COR-L47 (cell line): ENCODE results near the gene WAC.
A peak's percentile ranks its signal among the peaks of the same experiment; 100 is the strongest.
"Not testable (repeated sequence)": the region's sequence is repeated elsewhere in the genome, so short reads cannot be mapped to it uniquely, and the experiment has no call there.

Experiments
- DNase-seq: peaks from one replicate; lab custom pipeline; 2025; lab: John Stamatoyannopoulos, UW

WAC gene

DNA sequence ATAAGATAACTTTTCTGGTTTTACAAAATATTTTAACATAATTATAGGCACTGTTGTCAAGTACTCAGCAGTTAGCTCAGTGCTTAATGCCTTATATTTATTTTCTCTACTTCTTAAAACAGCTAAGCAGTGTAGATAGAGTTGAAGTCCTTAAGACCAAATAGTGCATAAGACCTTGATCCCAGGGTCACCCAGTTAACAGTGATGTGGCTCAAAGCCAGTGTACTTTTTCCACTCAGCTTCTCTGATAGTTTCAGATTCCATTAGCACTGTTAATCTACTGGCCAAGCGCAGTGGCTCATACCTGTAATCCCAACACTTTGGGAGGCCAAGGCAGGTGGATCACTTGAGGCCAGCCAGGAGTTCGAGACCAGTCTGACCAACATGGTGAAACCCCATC lies 83.6 kb downstream of the WAC start:
- DNase-seq = no peak

DNA sequence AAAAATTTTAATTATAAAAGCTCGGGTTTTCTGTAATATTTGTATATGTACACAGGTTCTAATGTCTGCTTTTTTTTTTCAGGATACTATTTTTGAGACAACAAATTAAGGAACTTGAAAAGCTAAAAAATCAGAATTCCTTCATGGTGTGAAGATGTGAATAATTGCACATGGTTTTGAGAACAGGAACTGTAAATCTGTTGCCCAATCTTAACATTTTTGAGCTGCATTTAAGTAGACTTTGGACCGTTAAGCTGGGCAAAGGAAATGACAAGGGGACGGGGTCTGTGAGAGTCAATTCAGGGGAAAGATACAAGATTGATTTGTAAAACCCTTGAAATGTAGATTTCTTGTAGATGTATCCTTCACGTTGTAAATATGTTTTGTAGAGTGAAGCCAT lies 86.5 kb downstream of the WAC start:
- no peak for DNase-seq

DNA sequence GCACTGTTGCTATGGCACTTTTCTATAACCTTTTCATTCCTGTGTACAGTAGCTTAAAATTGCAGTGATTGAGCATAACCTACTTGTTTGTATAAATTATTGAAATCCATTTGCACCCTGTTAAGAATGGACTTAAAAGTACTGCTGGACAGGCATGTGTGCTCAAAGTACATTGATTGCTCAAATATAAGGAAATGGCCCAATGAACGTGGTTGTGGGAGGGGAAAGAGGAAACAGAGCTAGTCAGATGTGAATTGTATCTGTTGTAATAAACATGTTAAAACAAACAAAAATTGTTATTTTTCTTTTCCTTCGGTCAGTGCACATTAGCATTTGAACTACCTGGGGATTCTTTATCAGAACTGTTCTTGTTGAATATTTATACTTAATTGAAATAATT lies 87.3 kb downstream of the WAC start:
- DNase-seq = no peak

DNA sequence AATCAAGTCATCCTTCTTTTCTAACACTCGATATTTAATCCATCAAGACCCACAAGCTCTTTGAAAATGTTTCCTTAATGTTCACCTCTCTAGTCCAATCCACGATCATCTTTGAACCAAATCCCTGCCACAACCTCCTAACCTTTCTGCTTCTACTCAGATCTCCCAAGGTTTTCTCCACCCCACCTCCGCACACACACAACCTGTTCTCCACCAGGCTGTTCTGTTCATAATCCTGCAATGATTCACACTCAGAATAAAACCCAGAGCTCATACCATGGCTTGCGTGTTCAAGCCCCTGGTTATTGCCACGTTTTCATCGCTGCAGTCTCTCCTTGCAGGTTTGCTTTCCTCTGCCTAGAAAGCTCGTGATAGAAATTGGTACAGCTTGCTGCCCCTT lies 90.6 kb downstream of the WAC start:
- no peak for DNase-seq

DNA sequence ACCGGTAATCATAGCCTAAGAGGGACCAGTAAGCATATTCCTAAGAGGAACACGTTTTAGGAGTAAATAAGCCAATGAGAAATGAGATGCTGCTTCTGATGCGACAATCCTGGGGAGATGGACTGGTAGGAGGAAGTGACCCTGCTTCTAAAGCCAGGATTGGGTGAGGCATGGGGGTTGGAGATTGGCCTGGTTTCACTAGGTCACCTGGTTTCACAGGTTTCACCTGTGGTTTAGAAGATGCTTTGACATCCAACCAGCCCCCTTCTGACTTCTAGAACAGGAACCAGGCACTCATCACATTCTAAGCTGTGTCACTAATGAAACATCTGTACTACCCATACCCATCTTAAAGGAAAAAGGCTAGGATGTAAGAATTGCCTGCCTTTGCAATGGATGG lies 91.4 kb downstream of the WAC start:
- no peak for DNase-seq

DNA sequence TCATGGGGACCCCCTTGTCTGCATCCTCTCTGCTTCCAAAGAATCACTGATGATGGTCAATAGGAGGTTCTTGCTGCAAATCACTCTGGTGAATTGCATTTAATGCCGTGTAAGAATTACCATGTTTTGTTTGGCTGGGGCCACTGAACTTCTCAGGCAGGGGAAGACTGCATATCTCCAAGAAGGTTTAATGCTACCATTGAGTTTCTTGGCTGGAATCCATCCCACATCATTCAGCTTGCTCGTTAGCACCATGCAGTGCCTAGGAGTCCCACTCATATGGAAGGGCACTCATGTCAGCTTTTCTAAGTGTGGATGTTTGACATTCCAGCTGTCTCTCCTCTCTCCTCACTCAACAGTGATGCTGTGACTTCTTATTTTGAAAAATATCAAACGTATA lies 94.2 kb downstream of the WAC start:
- DNase-seq = no peak

DNA sequence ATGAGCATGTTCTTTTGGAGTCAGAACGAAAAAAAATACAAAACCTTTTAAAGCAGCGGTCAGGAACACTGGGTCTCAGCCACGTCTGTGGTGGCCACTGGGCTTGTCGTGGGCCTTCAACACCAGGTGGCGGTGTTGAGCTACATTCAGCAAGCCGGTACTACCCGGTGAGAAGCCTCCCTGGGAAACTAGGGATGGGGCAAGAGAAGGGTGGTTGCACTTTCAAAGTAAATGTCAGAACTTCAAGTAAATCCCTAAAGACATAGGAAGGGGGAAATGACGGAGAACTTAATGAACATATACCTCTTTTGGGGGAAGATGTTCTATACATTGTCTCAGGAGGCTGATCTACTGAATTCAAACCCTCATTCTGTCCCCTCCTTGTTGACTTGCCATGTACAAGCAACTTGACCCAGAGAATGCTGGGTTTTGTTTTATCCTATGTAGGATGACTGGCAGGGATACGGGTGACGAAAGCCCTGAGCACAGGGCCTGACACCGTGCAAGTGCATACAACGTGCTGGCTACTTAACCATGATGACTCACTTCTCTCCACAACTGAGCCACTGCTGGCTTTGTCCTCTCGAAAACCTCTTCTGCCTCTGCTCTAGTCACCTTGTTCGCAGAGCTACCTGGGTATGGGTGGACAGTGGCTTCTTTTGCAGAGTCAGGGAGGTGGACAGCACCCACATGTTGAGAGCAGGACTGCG lies 95.4 kb downstream of the WAC start:
- peak; percentile 33 for DNase-seq

DNA sequence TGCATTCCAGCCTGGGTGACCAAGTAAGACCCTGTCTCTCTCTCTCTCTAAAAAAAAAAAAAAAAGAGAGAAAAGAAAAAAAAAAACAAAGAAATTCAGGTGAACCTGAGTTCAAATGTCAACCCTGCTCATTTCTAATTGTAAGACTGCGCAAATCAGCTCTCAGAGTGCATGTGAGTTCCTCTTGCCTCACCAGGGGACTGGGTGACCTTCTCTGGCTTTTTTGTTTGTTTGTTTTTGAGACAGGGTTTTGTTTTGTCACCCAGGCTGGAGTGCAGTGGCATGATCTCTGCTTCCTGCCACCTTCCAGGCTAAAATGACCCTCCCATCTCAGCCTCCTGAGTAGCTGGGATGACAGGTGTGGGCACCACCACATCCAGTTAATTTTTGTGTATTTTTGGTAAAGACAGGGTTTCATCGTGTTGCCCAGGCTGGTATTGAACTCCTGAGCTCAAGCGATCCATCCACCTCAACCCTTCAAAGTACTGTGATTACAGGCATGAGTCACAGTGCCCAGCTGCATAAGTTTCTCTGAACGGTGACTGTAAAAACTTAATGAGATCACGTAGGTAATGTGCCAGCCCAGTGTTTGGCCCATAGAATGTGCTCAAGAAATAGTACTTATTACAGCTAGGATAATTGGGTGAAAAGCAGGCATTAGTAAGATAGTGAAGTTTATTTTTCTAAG lies 99.1 kb downstream of the WAC start:
- DNase-seq = no peak

DNA sequence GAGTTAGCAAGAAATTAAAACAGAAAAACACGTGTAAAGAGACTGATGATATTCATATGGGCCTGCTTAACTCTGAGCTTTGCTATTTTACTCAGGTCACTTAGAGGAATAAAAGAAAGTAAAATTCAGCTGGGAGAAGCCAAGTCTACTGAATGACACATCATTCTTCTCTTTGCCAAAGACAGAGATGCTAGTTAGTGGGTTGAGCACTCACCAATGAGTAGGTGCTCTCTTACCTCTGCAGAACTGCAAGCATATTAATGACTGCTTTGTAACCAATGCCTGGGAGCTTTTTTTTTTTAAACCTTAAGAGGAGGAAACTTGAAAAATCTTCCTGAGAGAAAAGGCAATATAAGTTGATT lies 99.6 kb downstream of the WAC start:
- DNase-seq = no peak

DNA sequence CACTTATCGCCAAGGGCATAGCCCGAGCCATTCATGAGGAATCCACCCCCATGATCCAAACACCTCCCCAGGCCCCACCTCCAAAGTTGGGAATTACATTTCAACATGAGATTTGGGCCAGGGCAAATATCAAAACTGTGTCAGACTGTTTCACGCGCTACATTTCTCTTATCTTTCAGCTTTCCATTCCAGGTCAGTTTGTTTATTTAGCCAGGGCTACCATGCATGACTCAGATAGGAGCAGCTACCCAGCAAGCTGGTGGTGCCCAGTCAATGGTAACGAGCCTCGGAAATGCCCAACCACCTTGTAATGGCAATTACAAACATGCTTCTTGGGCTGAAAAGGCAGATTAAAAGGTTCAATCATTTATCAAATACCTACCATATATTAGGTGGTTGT lies 100.8 kb downstream of the WAC start:
- no peak for DNase-seq

DNA sequence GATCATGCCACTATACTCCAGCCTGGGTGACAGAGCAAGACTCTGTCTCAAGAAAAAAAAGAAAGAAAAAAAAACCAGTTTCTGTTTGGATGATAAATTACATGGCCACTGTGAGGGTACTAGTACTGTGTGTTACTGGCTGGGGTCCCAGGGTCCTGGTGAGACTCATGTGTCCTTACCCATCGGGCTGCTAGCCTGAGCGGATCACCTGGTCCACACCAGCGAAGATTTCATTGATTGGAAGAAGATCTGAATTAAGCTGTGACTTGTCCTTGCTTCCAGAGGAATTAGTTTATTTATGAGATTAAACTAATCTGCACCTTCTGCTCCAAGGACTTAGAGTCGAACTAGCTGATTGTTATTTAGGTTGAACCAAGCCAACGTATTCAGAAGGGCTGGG lies 104.4 kb downstream of the WAC start:
- no peak for DNase-seq

DNA sequence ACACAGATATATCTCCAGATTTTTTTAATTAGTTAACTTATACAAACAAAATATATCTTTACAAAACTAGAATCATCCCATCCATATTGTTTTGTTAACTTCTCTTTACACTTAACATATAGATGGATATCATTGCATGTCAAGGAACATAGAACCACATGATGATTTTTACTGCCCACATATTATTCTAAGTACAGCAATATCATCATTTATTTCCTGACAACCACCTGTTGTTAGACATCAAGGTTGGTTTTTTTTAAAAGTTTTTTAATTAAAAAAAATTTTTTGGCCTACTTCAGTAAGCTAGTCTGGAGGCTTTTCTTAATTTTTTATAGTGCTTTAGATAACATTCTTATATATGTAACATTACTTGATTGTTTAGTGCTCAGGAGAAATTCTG lies 105.5 kb downstream of the WAC start:
- no peak for DNase-seq

DNA sequence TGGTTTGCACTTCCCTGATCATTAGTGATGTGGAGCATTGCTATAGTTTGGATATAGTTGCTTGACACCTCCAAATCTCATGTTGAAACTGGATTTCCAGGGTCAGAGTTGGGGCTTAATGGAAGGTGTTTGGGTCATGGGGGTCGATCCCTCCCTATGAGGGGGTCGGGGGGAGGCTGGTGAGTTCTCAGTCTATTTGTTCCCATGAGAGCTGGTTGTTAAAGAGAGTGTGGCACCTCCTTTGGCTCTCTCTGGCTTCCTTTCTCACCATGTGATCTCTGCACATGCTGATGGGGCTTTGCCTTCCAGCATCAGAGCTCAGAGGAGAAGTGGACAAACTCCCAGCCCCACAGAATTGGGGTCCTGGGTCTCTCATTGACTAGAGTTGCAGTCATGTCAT lies 107.6 kb downstream of the WAC start:
- DNase-seq = no peak

DNA sequence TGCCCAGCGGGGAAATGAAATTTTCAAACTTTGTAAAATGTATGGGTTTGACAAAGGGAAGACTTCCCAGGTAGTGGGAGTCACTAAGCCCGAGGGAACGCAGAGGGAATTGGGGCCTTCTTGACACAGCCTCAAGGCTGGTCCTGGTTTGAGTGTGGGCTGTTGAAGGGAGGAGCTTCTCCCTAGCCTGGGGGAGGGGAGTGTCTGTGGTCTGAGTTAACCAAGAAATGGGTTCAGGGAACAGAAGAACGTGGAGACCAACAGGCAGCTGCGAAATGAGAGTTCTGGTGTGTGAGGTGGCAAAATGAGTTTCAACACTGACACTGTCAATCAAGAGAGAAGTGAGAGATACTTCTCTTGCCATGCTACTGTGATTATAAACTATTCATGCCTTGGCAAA lies 111.7 kb downstream of the WAC start:
- no peak for DNase-seq

DNA sequence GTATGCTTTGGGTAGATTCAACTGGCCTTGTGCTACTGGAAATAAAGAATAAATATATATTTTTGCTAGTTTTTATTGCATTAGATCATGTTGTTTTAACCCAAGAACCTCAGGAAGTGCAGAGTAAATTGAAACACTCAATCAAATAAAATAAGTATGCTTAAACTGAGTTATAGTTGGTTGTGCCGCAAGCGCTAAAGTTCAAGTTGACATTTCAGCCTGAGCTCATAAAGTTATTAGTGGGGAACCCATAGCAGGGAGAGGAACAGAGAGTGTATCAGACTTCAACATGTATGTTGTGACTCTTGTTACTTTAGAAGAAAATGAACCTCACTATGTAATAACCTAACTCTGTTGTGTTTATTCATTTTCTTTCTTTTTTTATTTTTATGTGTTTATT lies 119.2 kb downstream of the WAC start:
- DNase-seq = no peak

DNA sequence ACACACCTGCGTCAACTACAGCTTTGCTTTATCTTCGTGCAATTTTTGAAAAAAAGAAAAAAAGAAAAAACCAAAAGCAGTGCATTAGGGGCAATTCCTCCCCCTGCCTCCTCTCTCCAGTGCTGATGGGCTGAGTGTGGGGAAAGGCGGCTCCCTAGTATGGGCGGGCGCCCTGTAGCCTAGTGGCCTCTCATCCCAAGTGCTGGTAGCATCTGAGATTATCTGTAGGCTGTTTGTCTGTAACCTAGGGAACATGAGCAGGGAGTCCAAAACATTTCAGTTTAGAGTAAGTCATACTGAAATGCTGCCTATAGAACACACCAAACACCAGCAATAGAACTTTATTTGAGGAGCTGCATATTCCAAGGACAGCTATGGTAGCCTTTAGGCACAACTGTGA lies 119.8 kb downstream of the WAC start:
- DNase-seq = no peak

DNA sequence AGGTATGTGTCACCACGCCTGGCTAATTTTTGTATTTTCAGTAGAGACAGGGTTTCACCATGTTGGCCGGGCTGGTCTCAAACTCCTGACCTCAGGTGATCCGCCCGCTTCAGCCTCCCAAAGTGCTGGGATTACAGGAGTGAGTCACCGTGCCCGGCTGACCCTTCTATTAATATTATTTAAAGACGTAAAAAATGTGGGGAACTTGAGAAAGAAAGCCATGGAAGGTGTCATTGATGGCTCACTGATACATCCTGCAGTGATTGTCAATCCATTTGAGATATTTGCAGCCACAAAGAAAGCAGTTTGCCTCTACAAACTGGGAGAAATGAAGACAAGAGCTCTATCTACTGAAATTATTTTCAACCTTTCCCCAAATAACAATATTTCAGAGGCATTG lies 125.9 kb downstream of the WAC start:
- DNase-seq = not testable (repeated sequence)

DNA sequence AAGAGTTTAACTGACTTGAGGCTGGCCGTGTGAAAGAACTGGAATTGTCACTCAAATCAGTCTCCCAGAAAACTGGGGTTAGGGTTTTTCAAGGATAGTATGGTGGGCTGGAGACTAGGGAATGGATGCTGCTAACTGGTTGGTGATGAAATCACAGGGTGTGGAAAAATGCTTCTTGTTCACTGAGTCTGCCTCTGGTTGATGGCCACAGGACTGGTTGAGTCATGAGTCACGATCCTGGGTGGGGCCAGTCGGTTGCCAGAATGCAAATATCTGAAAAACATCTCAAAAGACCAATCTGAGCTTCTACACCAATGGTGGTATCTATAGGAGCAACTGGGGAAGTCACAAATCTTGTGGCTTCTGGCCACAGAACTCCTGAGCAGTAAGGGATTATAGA lies 128.1 kb downstream of the WAC start:
- no peak for DNase-seq

DNA sequence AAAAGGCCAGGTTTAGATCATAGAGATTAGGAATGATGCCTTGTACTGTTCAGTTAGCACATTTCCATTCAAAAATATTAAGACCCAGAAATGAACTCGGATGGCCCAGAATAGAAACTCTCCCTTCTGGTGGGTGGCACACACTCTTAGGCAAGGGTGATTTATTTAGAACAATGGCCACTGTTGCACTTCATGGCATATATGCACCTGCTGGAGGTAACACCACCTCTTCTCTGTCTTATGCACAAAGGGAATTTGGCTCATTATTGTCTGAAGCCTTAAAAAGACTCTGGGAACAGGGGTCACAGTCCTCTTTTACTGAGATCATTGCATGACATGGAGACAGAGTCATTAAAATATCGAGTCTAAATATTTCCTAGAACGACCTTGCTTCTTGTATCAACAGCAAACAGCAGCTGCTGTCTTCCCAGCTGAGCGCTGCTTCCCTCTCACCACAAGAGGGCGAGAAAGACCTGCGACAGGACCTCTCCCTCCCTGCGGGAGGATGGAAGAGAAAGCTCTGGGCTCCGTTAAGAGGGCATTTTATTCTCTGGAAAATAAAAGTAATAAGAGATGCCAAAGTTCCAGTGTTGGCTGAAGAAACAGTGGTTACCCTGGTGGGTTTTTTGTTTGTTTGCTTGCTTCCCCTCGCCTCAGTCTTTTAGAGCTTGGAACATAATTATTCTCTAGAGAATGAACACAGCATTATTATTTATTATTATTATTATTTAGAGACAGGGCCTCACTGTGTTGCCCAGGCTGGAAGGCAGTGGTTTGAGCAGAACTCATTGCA lies 130.9 kb downstream of the WAC start:
- DNase-seq = peak; percentile 63

DNA sequence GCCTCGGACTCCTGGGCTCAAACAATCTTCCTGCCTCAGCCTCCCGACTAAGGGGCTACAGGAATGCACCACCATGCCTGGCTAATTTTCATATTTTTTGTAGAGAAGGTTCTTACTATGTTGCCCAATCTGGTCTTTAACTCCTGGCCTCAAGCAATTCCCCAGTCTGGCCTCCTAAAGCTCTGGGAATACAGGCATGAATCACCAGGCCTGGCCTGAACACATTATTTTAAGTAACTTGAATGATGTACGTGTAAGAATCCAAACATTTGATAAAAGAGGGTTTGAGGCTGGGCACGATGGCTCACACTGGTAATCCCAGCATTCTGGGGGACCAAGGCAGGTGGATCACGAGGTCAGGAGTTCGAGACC lies 131.4 kb downstream of the WAC start:
- DNase-seq = no peak

DNA sequence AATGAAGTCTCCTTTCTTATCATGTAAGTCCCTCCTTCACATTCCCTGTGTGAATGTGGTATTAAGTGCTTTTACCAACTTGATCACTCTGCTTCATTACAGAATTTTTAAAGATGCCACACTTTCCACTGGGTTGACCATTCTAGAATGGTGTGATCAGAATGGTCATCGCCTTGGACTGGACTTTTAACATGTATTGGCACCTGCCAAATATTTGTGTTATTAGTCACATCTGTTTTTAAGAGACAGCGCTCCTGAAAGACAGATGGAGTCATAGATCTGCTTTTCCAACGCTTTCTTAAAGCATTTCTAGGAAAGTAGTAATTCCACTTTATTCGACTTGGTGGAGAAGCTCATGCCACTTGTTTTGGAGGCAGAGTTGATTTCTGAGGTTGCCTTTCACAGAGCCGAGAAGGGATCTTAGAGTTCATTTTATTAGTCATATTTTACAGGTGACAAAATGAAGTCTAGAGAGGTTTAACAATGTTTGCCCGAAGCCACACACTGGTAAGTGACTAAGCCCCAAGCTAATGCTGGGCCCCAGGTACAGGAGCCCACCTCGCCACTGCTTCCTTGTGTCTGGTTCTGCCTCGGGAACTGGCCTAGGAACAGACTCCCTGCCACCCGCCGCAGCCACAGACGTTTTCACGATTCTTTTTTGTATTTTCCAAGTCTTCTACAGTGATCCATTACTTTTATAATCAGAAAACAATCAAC lies 134.0 kb downstream of the WAC start:
- no peak for DNase-seq

DNA sequence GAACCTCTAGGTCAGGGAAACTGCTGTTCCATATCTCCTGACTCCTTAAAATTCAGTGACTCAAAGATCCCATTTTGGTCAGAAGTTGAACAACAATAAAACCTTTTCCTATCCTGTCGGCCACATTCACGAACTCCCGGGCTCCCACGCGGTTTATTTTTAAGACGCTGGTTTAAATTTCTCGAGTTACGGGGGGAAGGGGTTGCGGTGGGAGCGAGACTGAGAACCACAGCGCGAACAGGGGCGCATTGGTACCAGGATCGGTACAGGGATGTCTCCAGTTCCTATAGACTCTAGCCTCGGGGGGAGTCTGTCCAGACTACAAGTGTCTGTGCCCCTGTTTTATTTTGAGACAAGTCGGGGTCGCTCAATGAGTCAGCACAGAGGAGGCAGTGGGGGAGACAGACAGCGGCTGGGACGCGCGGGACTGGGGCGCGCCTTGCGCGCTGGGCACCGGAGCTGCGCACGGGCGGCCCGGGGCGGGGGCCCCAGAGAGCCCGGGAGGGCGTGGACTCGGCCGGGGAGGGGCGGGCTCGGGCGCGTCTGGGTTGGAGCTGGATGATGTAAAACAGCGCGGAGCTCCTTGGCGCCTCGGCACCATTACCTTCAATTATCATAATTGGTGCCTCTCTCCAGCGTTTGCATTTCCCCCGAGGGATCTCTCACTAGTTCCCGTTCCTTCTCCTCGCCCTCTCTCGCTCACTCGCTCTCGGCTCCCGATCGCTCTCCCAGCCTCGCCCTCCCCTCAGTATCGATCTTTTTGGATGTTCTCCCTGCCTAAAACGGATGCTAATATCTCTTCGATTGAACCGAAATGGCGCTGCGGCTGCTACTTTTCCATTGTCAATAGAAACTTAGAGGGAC lies 135.7 kb downstream of the WAC start:
- peak; percentile 72 for DNase-seq
